ENCODE data around the gene NLN. TPM values are rescaled to one million over a fixed set of nuclear protein-coding genes. Genes with fewer than 3 reads are reported as not detected.

NLN gene
- total and polyA plus RNA-seq, 2 of the 4 experiments (the other 2 are of a cell fraction), result 19.1 to 37.1 TPM

GRCh38 chr5:65820373-65820772, 98.4 kb downstream of the NLN start:
- no peak overlapping the region for H2AFZ ChIP-seq (replicated peaks; ENCODE audit: low read length, poor library complexity)
- no peak for DNase-seq
- no peaks in the 10 kb centered on the region for H4K20me1 ChIP-seq (ENCODE audit: insufficient read depth, low read length)
- no peak for ATAC-seq (ENCODE audit: low read depth)
- no peaks in the 10 kb centered on the region for H3K27me3 ChIP-seq (ENCODE audit: control insufficient read depth, insufficient read depth, low read length)
- H3K27ac ChIP-seq (ENCODE audit: insufficient read depth, low read length), result no peak overlapping the region
- H3K23ac ChIP-seq (ENCODE audit: low read depth, low read length), result no peak overlapping the region
- CTCF ChIA-PET, result interaction anchor here (0.7 to 1.7 kb wide), 2 partner anchors 9 to 120 kb away, joined by 3 to 5 read pairs; no protein-coding TSS in a partner anchor
- H3K9me3 ChIP-seq (ENCODE audit: control insufficient read depth, insufficient read depth, low read length), result no peaks in the 10 kb centered on the region
- no TSS peak for BruUV-seq (replicated peaks)
- no peak overlapping the region for H2BK20ac ChIP-seq (ENCODE audit: low read depth, low read length)
- in situ Hi-C loops (cut with MboI; ENCODE audit: low sequenced_read_pairs), result no loop called here
- no CpG with 5 or more reads among the region's 2 CpGs for WGBS, 2 experiments (ENCODE audit: extremely low coverage in 2 of 2, insufficient read length in 1 of 2)
- no peak overlapping the region for H2AK5ac ChIP-seq (ENCODE audit: low read depth, low read length)
- H3K4me2 ChIP-seq (ENCODE audit: low read depth, low read length), result no peak overlapping the region
- H2BK5ac ChIP-seq (ENCODE audit: low read depth, low read length, poor library complexity, severe bottlenecking), result no peak overlapping the region
- peaks cover 3% of the 10 kb centered on the region; the same call in 1 of the 2 replicates for H3K9me1 ChIP-seq (ENCODE audit: insufficient read depth, low read length)
- POLR2A ChIA-PET (ENCODE audit: unreplicated experiment), result no interaction called here
- no peak overlapping the region for H3K18ac ChIP-seq (ENCODE audit: low read depth, low read length)
- H4K91ac ChIP-seq (ENCODE audit: insufficient read depth, low read depth, low read length), result no peak overlapping the region
- H3K4me1 ChIP-seq (ENCODE audit: control insufficient read depth, insufficient read depth, low read length), result 0 out of 2 replicates have a peak, but pooled peaks cover 3% of the 10 kb centered on the region
- TF ChIP-seq MAZ (IDR thresholded peaks at IDR 0.05; ENCODE audit: borderline replicate concordance, low read depth, low read length) (no peak), RAD21 (IDR thresholded peaks at IDR 0.05; ENCODE audit: low read length) (no peak), CEBPB (IDR thresholded peaks at IDR 0.05; ENCODE audit: low read depth, low read length) (no peak), SMC3 (IDR thresholded peaks at IDR 0.05; ENCODE audit: low read depth, low read length) (no peak), ELK1 (IDR thresholded peaks at IDR 0.05; ENCODE audit: borderline replicate concordance, low read depth, low read length) (no peak), RFX5 (IDR thresholded peaks at IDR 0.05; ENCODE audit: low read depth, low read length) (no peak), MXI1 (IDR thresholded peaks at IDR 0.05; ENCODE audit: borderline replicate concordance, low read depth, low read length) (no peak), BHLHE40 (IDR thresholded peaks at IDR 0.05; ENCODE audit: low read depth, low read length) (no peak), POLR2A (IDR thresholded peaks at IDR 0.05; ENCODE audit: low read depth, low read length) (no peak)
- intact Hi-C loops (cut with micrococcal nuclease), result no loop called here
- H3K4ac ChIP-seq (ENCODE audit: low read depth, low read length), result no peak overlapping the region
- dilution Hi-C loops (cut with HindIII; ENCODE audit: low sequenced_read_pairs, unreplicated experiment), result no loop called here
- no peak overlapping the region for H4K5ac ChIP-seq (ENCODE audit: low read depth, low read length)
- H3K36me3 ChIP-seq (ENCODE audit: control insufficient read depth, insufficient read depth, low read length), result peaks cover 5% of the 10 kb centered on the region; the same call in 1 of the 2 replicates
- no peak overlapping the region for H3K56ac ChIP-seq (ENCODE audit: extremely low read depth, insufficient read depth, low read length)
- no peak overlapping the region for H3K9ac ChIP-seq (ENCODE audit: low read depth, low read length)
- no peak overlapping the region for H2BK120ac ChIP-seq (ENCODE audit: low read depth, low read length)
- H2BK15ac ChIP-seq (ENCODE audit: low read depth, low read length), result no peak overlapping the region
- peaks cover 0 to 3% of the 10 kb centered on the region in 2 experiments; a peak in 1 of 4 replicates for H3K79me1 ChIP-seq (ENCODE audit: low read depth in 1 of 2, low read length in 2 of 2)
- H3K14ac ChIP-seq (replicated peaks; ENCODE audit: low read depth, low read length), result no peak overlapping the region
- H3K4me3 ChIP-seq (ENCODE audit: insufficient read depth, low read depth, low read length), result no peak overlapping the region
- no peak overlapping the region for H4K8ac ChIP-seq (ENCODE audit: low read depth in 2 of 2, low read length in 2 of 2)
- no peak overlapping the region for H2AK9ac ChIP-seq (replicated peaks; ENCODE audit: low read depth, low read length, poor library complexity)
